DOHH2 (cell line): Measurements from ENCODE around the gene MS4A18.

Experiments
- EZH2phosphoT487 ChIP-seq: fragments of 200-600 bp; sonication (generic); IDR thresholded peaks from 2 replicates; pipeline ENCODE4 v1.6.1; 2017; ENCODE audit warnings: borderline replicate concordance, mild to moderate bottlenecking, antibody characterized with exemption, low read length, moderate library complexity, mixed read lengths
- TF ChIP-seq, protein P1 (sequence below): fragments of 200-600 bp; sonication (generic); IDR thresholded peaks from one replicate; pipeline ENCODE4 v1.5.1; 2014; ENCODE audit warnings: antibody characterized with exemption, mild to moderate bottlenecking, low read depth, low read length; ENCODE audit not compliant: poor library complexity, severe bottlenecking

DNA sequence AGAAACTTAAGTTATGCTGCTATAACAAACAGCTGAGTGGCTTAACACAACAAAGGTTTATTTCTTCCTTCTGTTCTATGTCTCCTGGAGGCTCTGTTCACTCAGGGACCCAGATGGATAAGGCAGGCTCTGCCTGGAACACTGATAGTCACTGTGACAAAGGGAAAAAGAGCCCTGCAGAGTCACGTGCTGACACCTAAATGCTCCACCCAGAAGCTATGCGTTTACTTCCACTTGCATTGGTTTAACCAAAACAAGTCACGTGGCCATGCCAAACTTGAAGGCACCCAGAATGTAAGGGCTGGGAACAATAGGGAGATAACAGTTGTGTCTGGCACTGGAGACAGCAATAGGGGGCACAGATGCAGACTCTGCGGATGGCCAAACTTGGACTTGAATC lies 28.8 kb downstream of the MS4A18 start:
- TF ChIP-seq, protein P1, sequence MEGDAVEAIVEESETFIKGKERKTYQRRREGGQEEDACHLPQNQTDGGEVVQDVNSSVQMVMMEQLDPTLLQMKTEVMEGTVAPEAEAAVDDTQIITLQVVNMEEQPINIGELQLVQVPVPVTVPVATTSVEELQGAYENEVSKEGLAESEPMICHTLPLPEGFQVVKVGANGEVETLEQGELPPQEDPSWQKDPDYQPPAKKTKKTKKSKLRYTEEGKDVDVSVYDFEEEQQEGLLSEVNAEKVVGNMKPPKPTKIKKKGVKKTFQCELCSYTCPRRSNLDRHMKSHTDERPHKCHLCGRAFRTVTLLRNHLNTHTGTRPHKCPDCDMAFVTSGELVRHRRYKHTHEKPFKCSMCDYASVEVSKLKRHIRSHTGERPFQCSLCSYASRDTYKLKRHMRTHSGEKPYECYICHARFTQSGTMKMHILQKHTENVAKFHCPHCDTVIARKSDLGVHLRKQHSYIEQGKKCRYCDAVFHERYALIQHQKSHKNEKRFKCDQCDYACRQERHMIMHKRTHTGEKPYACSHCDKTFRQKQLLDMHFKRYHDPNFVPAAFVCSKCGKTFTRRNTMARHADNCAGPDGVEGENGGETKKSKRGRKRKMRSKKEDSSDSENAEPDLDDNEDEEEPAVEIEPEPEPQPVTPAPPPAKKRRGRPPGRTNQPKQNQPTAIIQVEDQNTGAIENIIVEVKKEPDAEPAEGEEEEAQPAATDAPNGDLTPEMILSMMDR = no peak
- TF ChIP-seq EZH2phosphoT487 = no peak
